NCI-H226 (cell line): Measurements from ENCODE around the gene PLEKHA6.

Experiments
- DNase-seq: peaks from one replicate; pipeline ENCODE4 v3.0.0-alpha.2; 2015

Gene PLEKHA6

DNA sequence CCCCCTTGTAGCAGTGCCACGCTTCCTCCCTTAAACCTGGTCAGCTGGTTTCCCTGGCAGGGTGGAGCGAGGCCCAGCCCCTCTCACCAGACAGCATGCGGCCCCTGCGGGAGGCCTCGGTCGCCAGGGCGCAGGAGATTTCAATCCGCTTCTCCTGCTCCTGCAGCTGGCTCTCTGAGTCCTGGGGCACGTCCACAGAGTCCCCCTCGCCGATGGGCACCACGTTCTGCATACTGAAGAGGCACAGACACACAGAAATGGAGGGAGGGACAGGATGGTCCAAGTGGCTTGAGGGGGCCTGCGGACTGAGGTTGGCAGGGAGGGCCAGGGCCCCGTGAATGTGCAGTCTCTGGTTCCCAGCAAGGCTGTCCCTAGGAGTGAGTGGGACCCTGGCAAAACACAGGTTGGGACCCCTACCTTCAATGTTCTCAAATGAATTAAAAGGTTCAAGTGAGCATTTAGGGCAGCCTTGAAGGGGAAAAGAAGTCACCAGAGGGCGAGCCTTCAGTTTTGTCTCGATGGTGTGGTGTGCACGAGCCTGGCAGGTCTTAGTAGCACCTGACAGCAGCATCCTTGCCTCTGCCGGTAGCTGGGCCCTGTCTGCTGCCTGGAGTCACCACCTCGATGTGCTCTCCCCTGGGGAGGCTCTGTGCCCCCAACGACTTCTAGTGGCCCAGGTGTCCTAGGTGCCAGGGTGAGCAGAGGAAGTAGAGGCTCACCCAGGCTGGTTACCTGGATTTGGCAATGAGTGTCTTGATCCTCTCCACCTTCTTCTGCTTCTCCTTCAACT, 131.5 kb downstream of the PLEKHA6 start:
- no peak for DNase-seq

GRCh38 chr1:204227351-204227750, 132.4 kb downstream of the PLEKHA6 start:
- no peak for DNase-seq

DNA sequence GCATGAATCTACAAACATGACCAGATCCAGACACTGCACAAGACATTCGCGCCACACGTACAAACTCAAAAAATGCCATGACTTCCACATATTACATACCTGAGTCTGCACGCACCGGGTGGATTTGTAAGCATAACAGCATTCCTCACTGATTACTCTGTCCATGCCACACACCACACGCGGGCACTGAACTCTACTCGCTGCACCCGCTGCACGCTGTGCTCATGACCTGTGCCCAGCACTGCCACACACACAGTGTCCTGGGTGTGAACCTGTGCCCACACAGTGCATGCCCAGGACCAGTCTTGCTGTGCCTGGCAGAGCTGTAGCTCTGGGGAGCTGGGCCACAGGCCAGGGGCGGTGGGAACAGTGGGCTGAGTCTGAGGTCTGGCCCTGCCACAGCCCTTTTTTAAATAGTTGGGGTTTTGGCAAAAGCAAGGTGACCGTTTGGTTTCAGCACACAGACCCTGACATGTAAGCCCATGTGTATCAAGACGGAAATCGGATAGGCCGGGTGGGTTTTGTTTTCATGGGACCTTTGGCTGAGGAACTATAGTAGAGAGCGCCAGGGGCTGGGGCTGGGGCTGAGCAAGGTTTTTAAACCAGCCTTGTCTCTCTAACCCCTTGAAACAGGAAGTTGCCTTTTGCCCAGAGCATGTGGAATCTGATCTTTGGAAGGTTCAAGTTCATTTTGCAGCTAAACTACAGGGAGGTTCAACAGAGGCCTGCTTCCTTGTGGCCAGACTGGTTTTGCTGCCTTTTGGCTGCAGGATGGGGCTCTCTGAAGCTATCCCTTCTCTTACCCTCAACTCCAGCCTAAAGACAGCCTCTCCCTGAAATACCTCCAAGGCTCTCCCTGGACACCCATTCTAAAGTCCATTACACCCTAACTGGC, 133.6 kb downstream of the PLEKHA6 start:
- DNase-seq = no peak

- no peak for DNase-seq
Measured at GRCh38 chr1:204224655-204225054, 135.1 kb downstream of the PLEKHA6 start.

GRCh38 chr1:204223129-204223860, 136.4 kb downstream of the PLEKHA6 start:
- DNase-seq = no peak

- no peak for DNase-seq
Measured at GRCh38 chr1:204222764-204223055, 137.0 kb downstream of the PLEKHA6 start.

DNA sequence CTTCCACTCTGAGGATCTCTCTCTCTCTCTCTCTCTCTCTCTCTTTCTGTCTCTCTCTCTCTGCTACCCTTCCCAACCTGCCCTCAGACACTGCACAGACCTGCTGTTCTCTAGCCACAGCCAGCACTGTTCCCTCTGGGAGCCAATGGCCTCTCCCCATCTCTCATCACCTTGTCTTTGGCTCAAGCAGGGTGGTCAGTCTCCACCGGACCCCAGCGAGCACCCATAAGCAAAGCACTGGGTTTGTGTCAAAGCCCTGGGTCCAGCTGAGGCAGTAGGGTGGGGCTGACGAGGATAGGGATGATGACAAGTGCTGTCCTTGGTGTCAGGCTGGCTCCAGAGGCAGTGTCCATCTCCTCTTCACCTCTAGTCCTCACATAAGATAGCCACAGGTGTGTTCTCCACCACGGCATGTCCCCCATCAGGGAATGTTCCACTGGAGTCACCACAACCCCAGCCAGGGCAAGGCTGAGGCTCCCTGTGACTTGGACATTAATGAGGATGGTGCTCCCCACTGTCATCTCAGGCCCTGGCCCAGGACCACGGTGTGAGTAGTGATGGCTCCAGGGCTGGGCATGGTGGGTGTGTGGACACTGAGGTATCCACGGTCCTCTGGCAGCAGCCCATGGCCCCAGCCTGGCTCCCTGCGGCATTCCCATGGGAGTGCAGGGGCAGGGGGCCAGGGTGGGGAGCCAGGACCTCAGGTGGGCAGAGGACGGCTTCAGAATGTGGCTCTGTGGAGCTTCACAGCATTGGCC, 137.5 kb downstream of the PLEKHA6 start:
- no peak for DNase-seq

GRCh38 chr1:204221271-204221670, 138.5 kb downstream of the PLEKHA6 start:
- no peak for DNase-seq

DNA sequence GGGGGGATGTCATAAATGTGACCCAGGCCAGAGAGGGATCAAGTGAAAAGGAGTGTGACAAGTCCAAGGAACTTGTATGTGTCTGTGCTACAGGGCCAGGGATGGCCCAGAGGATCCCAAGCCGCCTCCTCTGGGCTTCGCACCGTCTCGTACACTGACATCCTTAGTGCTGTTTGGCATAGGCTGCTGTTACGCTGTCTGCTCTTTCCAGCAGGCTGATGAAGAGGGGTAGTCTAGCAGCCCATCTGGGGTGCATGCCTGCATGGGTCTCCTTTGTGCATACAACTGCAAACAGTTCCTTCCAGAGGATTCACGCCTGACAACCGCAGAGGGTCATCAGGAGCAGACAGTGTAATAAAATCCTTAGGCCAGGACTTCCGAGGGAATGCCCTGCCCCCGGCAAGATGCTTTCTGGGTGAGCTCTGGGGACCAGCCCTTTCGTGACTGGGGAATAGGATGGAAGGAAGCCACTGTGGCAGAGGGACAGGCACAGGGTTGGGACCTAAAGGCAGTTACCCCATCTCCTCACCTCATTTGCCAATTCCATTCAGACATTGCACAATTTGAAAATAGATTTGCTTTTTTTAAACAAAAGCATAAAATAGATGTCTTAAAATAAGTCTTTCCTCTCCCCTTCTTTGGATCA, 139.6 kb downstream of the PLEKHA6 start:
- DNase-seq = no peak

- DNase-seq = no peak
Measured at GRCh38 chr1:204218552-204218951, 141.2 kb downstream of the PLEKHA6 start.

GRCh38 chr1:204217648-204218000, 142.1 kb downstream of the PLEKHA6 start:
- no peak for DNase-seq

GRCh38 chr1:204216880-204217647, 142.7 kb downstream of the PLEKHA6 start:
- no peak for DNase-seq

GRCh38 chr1:204216236-204216635, 143.5 kb downstream of the PLEKHA6 start:
- no peak for DNase-seq

DNA sequence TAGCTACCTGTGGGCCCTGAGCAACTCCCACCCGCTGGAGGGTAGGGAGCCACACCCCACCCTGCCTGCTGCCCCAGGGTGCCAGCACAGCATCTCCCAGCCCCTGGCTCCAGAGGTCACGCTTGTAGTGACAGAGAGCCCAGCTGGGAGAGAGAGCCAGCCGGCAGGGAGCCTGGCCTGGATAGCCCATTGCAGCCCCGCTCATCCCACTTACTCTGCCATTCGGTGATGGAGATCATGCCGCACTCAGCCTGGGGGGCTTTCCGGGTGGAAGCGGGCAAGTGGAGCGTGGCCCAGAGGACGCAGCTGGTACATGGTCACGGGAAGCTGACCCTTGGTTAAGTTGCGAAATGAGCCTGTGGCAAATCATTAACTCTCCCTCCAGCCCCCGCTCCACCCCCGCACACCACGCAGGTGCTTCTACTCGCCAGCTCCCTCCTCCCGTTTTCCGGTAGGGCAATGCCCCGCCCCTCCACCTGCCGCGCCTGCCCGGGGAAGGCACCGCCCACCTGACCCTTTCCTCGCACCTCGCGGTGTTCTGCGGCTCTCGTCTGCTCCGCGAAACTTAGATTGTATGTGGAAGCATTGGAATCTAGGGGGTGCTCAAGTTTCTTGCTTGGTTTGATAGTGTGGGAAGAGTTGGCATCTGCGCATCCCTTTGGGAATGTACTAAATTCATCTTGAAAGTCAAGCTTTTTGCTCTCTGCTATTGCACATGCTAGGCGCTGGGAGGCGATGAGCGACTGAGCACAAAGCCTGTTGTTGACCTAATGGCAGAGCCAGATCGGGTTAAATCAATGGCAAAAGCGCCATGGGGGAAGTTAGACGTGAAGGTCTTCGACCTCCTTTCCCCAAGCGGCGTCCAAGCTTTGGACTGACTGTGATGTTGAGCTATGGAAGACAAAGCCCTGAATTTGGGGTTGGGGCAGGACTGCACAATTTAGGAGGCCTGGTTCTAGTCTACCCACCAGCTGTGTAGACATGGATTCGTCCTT, 145.8 kb downstream of the PLEKHA6 start, which contains the start of gene GOLT1A:
Gene GOLT1A, minus strand, starts transcription at position 321 of the 995 bp plus-strand sequence. Its CDS starts 82 bp downstream, at position 239.
- peak; percentile 91 for DNase-seq

DNA sequence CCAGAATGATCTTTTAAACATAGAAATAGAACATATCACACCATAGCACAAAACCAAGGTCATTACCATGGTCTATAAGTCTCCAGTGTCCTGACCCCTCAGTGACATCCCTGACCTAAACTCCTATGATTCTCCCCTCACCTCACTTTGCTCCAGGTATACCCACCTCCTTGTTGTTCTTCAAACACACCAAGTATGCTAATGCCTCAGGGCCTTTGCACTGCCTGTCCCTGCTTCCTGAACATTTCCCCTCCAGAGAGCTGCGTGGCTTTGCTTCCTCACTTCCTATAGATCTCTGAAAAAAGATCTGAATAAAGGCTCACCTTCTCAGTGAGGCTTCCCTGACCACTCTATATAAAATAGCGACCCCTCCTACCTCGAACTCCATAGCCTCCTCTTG, 147.0 kb downstream of the PLEKHA6 start:
- no peak for DNase-seq

GRCh38 chr1:204211046-204211445, 148.7 kb downstream of the PLEKHA6 start:
- no peak for DNase-seq

DNA sequence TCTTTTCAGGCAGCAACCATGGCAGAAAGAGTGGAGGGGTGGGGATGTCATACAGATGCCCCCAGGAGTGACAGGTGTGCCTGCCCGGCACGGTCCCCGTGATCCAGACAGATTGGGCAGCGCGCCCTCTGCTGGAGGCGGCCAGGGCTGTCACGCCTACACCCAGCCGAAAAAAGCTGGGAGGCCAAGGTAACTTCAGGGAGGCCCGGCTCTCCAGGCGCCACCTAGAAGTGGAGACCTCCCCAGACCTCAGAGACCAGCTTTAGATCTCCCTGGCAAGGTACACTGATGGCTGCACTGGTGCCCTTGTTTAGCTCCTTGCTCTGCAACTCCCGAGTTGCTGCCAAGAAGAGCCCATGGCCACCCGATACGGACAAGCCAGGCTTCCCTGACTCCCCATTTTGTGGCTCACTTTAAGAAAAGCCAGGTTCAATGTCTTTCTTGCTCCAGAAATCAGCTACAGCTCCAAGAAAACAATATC, 152.6 kb downstream of the PLEKHA6 start:
- DNase-seq = peak; percentile 9

GRCh38 chr1:204206121-204206520, 153.6 kb downstream of the PLEKHA6 start:
- no peak for DNase-seq

GRCh38 chr1:204205486-204205885, 154.2 kb downstream of the PLEKHA6 start:
- DNase-seq = no peak

- no peak for DNase-seq
Measured at GRCh38 chr1:204204944-204205343, 154.8 kb downstream of the PLEKHA6 start.
